K562 (cell line): Measurements from ENCODE around the gene HMGA1. TPM values are rescaled to one million over a fixed set of nuclear protein-coding genes. Genes with fewer than 3 reads are reported as not detected.
A peak's percentile ranks its signal among the peaks of the same experiment; 100 is the strongest.

Experiments used
- BCOR ChIP-seq: fragments of 450-650 bp; IDR thresholded peaks from 2 replicates; pipeline ENCODE4 v1.6.1; 2016
- CREB5 ChIP-seq: fragments of 250-450 bp; sonication (Bioruptor Pico); IDR thresholded peaks from 2 replicates; pipeline ENCODE4 v1.5.0; 2020; ENCODE audit warnings: mild to moderate bottlenecking
- HNRNPLL ChIP-seq: fragments of 200-400 bp; formaldehyde crosslinking; IDR thresholded peaks from 2 replicates; pipeline ENCODE4 v1.6.1; 2017; ENCODE audit warnings: low read length, low read depth, mild to moderate bottlenecking; ENCODE audit not compliant: poor library complexity, severe bottlenecking
- MAFG ChIP-seq: fragments of 450-650 bp; conservative IDR thresholded peaks from 2 replicates; pipeline ENCODE4 v1.6.1; 2016; ENCODE audit warnings: missing genetic modification characterization, missing compliant biosample characterization
- MCM7 ChIP-seq, 2 experiments: fragments of 450-650 bp; IDR thresholded peaks; 2 replicates each; pipeline ENCODE4 v1.6.1; 2016 to 2018
- PTRF ChIP-seq: fragments of 450-650 bp; IDR thresholded peaks from 2 replicates; pipeline ENCODE4 v1.6.1; 2016; ENCODE audit warnings: mild to moderate bottlenecking, missing genetic modification characterization, missing compliant biosample characterization
- PYGO2 ChIP-seq: fragments of 450-650 bp; IDR thresholded peaks from 2 replicates; pipeline ENCODE4 v1.6.1; 2016; ENCODE audit warnings: mild to moderate bottlenecking, missing genetic modification characterization, moderate library complexity, missing compliant biosample characterization
- RHOXF2B ChIP-seq: fragments of 250-450 bp; sonication (Bioruptor Pico); conservative IDR thresholded peaks from 2 replicates; pipeline ENCODE4 v1.5.1; 2021
- SFPQ ChIP-seq: fragments of 200-400 bp; formaldehyde crosslinking; IDR thresholded peaks from 2 replicates; pipeline ENCODE4 v1.6.1; 2017; ENCODE audit warnings: mild to moderate bottlenecking, low read depth, low read length, moderate library complexity
- SIN3B ChIP-seq: fragments of 450-650 bp; IDR thresholded peaks from 2 replicates; pipeline ENCODE4 v1.6.1; 2017; ENCODE audit warnings: low read depth, mild to moderate bottlenecking, moderate library complexity
- SP2 ChIP-seq: IDR thresholded peaks from 2 replicates; pipeline ENCODE4 v1.6.1; 2011; ENCODE audit warnings: mild to moderate bottlenecking, low read depth, low read length, moderate library complexity; ENCODE audit not compliant: poor library complexity, severe bottlenecking; ENCODE audit errors: extremely low read depth
- TAF7 ChIP-seq: fragments of 450-650 bp; IDR thresholded peaks from 2 replicates; pipeline ENCODE4 v1.6.1; 2016; ENCODE audit warnings: missing genetic modification characterization, missing compliant biosample characterization
- TCF3 ChIP-seq: sonication (generic); formaldehyde crosslinking; IDR thresholded peaks from 2 replicates; pipeline ENCODE4 v1.4.0; 2020; ENCODE audit warnings: mild to moderate bottlenecking, missing genetic modification reagents
- ZKSCAN3 ChIP-seq: fragments of 250-450 bp; sonication (Bioruptor Pico); IDR thresholded peaks from 2 replicates; pipeline ENCODE4 v1.4.0; 2020
- ZNF197 ChIP-seq: fragments of 200-800 bp; sonication (Bioruptor generic); IDR thresholded peaks from 2 replicates; pipeline ENCODE4 v1.6.1; 2016; ENCODE audit warnings: low read depth, missing genetic modification characterization, missing compliant biosample characterization
- ZNF224 ChIP-seq: sonication (generic); formaldehyde crosslinking; IDR thresholded peaks from 2 replicates; pipeline ENCODE4 v1.8.0; 2022; ENCODE audit warnings: mild to moderate bottlenecking, missing genetic modification reagents
- ZNF263 ChIP-seq: sonication (generic); formaldehyde crosslinking; IDR thresholded peaks from 2 replicates; pipeline ENCODE4 v1.8.0; 2022; ENCODE audit warnings: mild to moderate bottlenecking, missing genetic modification reagents, borderline replicate concordance
- ZNF512 ChIP-seq: IDR thresholded peaks from 2 replicates; pipeline ENCODE4 v1.6.1; 2016; ENCODE audit warnings: missing genetic modification characterization, missing compliant biosample characterization
- ZNF644 ChIP-seq: fragments of 200-800 bp; sonication (Bioruptor generic); IDR thresholded peaks from 2 replicates; pipeline ENCODE4 v1.6.1; 2016; ENCODE audit warnings: low read depth, missing genetic modification characterization, missing compliant biosample characterization
- polyA plus RNA-seq, 8 experiments: library from polyadenylated mRNA; depleted of rRNA in 4 of 8; stranded (reverse) in 5 of 8; unstranded in 3 of 8; fragments of >200 nt; fragmentation: Nextera tagmentation in 2 of 8; fragmentation: Illumina TruSeq in 1 of 8; extraction: Ambion mirVana in 2 of 8; extraction: Trizol in 1 of 8; gene quantifications; 2 replicates each; pipeline versions ENCODE4 v1.2.1 to v1.2.3, GENCODE V29; 2011 to 2014; ENCODE audit warnings: inconsistent platforms in 1 of 8, missing spikeins in 1 of 8
- total RNA-seq, 7 experiments: library from RNA; depleted of rRNA in 6 of 7; stranded (reverse); fragments of >200 nt in 6 of 7; fragmentation: Illumina TruSeq in 2 of 7; extraction: Trizol in 2 of 7; gene quantifications; 2 replicates each; pipeline versions ENCODE4 v1.2.1 to v1.2.3, GENCODE V29; 2011 to 2021; ENCODE audit warnings: low replicate concordance in 1 of 7
- TF ChIP-seq, protein P1 (sequence below): fragments of 450-650 bp; formaldehyde crosslinking; IDR thresholded peaks from 2 replicates; pipeline ENCODE4 v1.4.0; 2020; ENCODE audit warnings: mild to moderate bottlenecking

Gene HMGA1
- total and polyA plus RNA-seq, 9 of the 15 experiments (the other 6 are each of a cell fraction or from before 2014, with no cell fraction given) = 27.8 to 1,947 (median 594) TPM

DNA sequence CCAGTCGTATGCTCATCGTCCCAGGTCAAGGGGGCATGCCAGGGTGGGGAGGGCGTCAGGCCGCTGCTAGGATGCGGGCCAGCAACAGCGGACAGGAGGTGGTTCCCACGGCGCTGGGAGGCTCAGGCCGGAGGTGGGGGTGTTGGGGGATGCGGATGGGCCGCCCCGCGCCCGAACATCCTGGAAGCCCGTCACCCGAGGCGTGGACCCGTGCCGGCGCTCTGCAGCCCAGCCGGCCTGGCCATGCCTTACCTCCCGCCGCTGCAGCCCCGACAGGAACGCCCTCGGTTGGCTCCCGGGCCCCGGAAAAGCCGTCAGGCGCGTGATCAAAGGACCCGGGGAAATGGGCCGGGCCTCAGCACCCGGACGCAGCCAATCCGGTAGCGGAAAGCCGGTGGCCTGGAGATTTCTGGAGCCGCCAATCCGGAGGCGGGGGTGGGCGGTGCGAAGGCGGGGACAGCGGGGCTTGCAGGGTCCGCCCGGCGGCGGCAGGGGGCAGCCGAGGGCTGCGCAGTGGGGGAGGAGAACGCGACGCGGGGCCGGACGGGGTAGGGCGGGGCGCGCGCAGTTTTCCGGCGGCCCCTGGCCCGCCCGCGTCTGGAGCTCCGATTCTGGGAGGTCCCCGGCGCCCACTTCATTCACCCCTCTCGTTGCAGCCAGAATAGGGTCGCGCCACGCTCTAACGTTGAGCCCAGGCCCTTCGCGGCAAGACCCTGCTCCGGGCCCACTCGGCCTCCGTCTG lies 12.2 kb downstream of the HMGA1 start, which contains the start of gene SMIM29 (continued):
- TF ChIP-seq HNRNPLL (peak; percentile 76), PTRF (tag) (no peak), MAFG (tag) (no peak), ZNF197 (CRISPR knock-in tag) (no peak), ZNF224 (CRISPR knock-in tag) (no peak), SFPQ (no peak), ZNF263 (no peak), TCF3 (peak; percentile 48), RHOXF2B (CRISPR knock-in tag) (no peak), SIN3B (peak; percentile 35; the same call in 1 of the 2 replicates), BCOR (peak; percentile 41; the same call in 1 of the 2 replicates), TAF7 (tag) (0 out of 2 replicates have a peak, but pooled peaks have one; percentile 51), PYGO2 (no peak), CREB5 (CRISPR knock-in tag) (no peak), ZNF512 (tag) (no peak), ZKSCAN3 (CRISPR knock-in tag) (no peak), ZNF644 (tag) (no peak), SP2 (peak; percentile 30), MCM7 (IDR thresholded peaks at IDR 0.05) (no peak)
- TF ChIP-seq, protein P1, sequence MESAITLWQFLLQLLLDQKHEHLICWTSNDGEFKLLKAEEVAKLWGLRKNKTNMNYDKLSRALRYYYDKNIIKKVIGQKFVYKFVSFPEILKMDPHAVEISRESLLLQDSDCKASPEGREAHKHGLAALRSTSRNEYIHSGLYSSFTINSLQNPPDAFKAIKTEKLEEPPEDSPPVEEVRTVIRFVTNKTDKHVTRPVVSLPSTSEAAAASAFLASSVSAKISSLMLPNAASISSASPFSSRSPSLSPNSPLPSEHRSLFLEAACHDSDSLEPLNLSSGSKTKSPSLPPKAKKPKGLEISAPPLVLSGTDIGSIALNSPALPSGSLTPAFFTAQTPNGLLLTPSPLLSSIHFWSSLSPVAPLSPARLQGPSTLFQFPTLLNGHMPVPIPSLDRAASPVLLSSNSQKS (CRISPR knock-in tag) = no peak
